NB4 (cell line): ENCODE data around the gene CES3.

Experiments
- MYC ChIP-seq: IDR thresholded peaks from 2 replicates; pipeline ENCODE4 v1.6.1; 2011; ENCODE audit warnings: low read depth, low read length
- POLR2A ChIP-seq: IDR thresholded peaks from 2 replicates; pipeline ENCODE4 v1.6.1; 2011; ENCODE audit warnings: mild to moderate bottlenecking; ENCODE audit not compliant: insufficient read length; ENCODE audit errors: extremely low read depth
- TF ChIP-seq, protein P1 (sequence below): IDR thresholded peaks from one replicate; pipeline ENCODE4 v1.5.1; 2012; ENCODE audit warnings: low read depth, low read length
- TF ChIP-seq, protein P2 (sequence below): IDR thresholded peaks from 2 replicates; pipeline ENCODE4 v1.6.1; 2011; ENCODE audit warnings: low read depth, low read length

DNA sequence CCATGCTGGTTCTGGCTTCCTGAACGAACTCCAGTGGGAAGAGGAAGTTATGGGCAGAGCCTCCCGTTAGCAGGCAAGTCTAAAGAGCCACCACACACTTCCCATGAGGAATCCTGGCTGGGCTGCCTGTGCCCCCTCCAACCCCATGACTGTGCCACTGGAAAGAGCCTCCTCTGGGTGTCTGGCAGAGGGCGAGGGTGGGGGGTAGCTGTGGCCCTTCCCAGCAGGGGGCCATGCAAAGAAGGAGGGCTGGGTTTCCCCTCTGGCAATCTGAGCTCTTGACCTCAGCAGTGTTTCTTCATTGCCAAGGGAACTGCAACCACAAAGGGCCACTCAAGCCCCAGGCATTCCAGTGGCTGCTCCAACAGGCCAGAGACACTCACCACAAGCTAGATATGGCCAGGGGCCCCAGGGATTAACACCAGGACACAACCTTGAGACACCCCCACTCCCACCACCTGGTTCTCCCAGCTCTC, 34.1 kb upstream of the CES3 start:
- no peak for TF ChIP-seq POLR2A
- TF ChIP-seq, protein P1, sequence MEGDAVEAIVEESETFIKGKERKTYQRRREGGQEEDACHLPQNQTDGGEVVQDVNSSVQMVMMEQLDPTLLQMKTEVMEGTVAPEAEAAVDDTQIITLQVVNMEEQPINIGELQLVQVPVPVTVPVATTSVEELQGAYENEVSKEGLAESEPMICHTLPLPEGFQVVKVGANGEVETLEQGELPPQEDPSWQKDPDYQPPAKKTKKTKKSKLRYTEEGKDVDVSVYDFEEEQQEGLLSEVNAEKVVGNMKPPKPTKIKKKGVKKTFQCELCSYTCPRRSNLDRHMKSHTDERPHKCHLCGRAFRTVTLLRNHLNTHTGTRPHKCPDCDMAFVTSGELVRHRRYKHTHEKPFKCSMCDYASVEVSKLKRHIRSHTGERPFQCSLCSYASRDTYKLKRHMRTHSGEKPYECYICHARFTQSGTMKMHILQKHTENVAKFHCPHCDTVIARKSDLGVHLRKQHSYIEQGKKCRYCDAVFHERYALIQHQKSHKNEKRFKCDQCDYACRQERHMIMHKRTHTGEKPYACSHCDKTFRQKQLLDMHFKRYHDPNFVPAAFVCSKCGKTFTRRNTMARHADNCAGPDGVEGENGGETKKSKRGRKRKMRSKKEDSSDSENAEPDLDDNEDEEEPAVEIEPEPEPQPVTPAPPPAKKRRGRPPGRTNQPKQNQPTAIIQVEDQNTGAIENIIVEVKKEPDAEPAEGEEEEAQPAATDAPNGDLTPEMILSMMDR: no peak
- TF ChIP-seq, protein P2, sequence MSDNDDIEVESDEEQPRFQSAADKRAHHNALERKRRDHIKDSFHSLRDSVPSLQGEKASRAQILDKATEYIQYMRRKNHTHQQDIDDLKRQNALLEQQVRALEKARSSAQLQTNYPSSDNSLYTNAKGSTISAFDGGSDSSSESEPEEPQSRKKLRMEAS: no peak
- TF ChIP-seq MYC: no peak
